Stimulated activated CD4-positive, alpha-beta T cell treated with anti-CD3 and anti-CD28 coated beads, Interleukin-4, amount 100 ng/mL, for 48 hours (primary cell): ENCODE data around the gene SH3TC1.
A peak's percentile ranks its signal among the peaks of the same experiment; 100 is the strongest.

Source experiments
- DNase-seq, 2 donors: peaks; one replicate each; pipeline ENCODE4 v3.0.0-alpha.2; 2020; ENCODE audit warnings: low read depth in 2 of 2

The SH3TC1 gene

DNA sequence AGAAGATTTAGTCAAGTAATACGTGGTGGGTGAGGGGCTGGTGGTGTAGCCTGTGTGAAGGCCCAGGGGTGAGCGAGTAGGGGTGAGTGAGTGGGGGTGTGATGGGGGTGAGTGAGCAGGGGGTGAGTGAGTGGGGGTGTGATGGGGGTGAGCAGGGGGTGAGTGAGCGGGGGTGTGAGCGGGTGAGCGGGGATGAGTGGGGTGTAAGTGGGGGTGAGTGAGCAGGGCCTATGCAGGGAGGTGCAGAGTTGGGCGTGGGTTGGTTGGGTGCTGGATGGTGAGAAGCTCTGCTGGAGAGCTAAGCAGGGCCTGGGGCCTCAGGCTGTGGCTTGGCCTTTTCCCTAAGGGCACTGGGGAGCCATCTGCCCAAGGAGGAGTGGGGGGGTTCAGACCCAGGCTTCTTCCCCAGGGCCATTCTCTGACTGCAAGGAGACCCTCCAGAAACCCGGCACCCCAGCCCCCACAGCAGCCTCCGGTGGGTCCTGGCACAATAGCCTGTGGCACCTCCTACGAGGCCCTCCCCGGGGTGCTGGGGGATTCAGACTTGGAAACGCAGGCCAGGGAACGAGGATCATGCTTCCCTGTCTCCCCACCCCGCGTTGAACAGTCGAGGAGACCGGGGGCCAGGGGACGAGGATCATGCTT is 30.4 kb downstream of the SH3TC1 start:
- DNase-seq = no peak

DNA sequence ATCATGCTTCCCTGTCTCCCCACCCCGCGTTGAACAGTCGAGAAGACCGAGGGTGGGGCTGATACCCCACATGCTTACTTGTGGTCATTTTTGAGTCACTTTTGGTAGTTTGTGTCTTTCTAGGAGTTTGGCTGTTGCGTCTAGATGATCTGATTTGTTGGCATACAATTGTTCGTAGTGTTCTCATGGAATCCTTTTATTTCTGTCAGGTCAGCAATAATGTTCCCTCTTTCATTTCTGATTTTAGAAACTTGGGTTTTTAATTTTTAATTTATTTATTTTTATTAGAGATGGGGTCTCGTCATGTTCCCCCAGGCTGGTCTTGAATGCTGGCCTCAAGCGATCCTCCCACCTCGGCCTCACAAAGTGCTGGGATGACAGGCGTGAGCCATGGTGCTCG is 30.9 kb downstream of the SH3TC1 start:
- DNase-seq = no peak

DNA sequence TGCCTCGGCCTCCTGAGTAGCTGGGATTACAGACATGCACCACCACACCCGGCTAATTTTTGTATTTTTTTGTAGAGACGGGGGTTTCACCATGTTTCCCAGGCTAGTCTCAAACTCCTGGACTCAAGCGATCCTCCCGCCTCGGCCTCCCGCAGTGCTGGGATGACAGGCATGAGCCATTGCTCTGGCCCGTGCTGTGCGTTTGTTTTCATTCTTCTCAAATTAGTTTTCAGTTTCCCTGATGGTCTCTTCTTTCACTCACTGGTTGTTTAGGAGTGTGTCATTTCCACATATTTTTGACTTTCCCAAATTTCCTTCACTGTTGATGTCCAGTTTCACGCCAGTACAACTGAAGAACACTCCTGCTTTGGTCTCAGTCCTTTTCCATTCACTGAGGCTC is 31.8 kb downstream of the SH3TC1 start:
- no peak for DNase-seq

DNA sequence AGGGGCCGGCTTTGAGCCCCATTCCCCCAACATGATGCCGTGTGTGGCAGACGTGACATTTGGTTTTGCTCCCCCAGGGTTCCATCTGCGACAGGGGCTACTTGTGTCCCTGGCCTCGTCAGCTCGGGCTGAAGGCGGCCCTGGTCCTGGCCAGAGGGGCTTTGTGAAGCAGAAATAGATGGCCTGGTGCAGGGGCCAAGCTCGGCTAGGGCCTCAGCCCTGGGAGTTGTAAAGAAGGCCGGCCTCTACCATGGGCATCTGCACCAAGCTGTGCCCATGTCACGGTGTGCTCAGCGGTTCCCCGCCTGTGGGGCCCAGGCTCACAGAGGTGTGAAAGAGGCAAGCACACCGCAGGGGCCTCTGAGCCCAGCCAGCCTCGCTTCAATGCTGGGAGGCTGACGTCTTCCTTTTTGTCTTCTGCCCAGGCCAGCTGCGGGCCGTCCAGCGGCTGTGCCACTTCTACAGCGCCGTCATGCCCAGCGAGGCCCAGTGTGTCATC is 32.5 kb downstream of the SH3TC1 start:
- no peak for DNase-seq

DNA sequence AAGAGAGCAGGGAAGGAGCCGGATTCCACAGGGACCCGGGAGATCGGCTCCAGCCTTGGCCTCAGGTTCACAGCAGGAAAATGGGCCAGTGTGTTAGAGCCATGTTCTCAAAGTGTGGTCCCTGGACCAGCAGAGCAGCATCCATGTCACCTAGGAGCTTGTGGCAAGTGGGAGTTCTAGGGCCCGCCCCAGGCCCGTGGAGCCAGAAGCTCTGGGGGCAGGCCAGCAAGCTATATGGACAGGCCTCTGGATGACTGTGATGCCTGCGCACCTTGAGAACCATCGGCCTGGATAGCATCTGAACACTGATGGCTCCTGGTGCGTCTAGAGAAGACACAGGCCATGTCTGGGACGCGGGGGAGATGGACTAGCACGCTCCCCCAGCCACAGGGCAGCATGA is 33.7 kb downstream of the SH3TC1 start:
- no peak for DNase-seq

DNA sequence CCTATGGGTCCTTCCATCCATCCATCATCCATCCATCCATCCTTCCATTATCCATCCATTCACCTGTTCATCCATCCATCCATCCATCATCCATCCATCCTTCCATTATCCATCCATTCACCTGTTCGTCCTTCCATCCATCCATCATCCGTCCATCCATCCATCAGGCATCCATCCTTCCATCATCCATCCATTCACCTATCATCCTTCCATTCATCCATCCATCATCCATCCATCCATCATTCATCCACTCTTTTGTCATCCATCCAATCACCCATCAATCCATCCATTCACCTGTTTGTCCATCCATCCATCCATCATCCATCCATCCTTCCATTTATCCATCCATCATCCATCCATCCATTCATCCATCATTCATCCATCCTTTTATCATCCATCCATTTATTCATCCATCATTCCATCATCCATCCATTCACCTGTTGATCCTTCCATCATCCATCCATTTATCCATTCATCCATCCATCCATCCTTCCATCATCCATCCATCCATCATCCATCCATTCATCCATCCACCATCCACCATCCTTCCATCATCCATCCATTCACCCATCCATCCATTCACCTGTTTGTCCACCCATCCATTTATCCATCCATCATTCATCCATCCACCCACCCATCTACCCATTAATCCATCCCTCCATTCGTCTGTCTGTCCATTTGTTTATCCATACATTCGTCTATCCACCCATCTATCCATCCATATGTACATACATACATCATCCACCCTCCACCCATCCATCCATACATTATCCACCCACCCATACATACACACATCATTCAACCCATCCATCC is 34.8 kb downstream of the SH3TC1 start:
- DNase-seq = no peak

DNA sequence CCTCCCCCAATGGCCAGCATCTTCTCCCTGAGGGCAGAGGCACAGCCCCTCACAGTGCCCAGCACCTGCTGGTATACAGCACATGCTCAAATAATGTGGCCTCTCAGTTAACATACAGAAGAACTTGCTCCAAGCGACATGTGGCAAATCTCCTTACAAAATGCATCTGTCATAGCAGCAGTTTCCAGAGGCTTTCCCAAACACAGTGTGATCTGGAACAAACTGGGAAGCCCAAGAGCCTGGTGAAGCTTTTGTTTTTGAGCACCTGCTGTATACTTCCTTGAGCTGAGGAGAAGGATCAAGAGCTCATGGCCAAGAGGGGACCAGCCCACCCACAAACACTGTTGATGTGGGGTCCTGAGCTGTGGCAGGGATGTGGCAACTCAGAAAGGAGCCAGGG is 35.6 kb downstream of the SH3TC1 start:
- no peak for DNase-seq

DNA sequence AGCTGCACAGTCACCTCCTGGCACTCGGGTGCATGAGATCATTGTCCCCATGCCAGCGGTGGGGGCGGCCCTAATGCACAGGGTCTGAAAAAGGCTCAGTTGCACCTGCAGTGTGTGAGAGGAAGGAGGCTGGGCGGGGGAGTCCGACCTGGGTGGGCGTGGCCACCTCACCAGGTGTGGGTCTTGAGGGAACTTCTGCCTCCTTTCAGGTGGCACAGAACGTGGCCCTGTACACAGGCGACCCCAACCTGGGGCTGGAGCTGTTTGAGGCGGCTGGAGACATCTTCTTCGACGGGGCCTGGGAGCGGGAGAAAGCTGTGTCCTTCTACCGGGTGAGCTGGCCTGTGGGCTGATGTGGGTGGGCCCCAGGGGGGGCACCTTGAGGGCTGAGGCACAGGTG is 36.1 kb downstream of the SH3TC1 start:
- no peak for DNase-seq

DNA sequence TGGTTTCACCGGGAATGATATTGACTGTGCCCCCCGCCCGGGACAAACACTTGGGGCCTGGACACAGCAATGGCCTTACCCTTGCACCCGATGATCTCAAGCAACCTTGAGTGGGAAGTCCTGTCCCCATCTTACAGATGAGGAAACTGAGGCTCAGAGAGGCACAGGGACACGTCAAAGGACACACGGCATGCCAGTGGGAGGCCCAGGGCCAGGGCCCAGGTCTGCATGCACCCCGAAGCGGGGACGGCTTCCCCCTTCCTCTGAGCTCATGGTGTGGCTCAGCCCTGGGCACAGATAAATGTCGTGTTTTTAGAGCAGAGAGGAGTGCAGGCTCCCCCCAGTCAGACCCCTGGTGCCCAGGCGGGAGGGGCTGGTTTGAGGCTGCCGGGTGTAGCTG is 36.6 kb downstream of the SH3TC1 start:
- DNase-seq = no peak

DNA sequence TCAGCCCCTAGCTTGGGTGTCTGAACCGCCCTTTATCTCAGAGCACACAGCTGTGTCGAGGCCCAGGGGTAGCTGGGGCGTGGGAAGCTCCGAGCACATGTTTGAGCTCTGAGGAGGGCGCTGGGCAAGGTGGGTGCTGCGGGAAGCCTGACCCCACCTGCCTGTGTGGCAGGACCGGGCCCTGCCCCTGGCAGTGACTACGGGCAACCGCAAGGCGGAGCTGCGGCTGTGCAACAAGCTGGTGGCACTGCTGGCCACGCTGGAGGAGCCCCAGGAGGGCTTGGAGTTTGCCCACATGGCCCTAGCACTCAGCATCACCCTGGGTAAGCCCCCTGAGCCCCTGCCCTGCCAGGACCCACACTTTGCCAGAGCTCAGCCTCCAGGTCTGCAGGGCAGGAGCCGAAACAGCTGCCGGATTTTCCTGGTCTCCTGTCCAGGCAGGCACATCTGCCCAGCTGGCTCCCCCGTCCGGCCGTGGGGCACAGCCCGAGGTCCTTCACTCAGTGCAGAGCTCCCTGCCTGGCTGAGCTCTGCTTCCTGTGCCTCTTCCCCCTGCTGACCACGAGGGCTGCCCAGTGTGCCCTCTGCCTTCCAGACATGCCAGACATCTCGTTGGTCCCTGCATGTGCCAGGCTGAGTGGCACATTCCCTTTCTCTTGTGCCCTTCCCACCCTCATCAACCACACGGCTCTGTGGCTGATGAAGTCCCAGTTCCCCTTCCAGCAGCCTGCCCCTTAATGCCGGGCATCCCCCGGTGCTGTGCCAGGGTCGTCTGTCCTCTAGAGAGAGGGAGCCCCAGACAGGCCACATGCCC is 37.2 kb downstream of the SH3TC1 start:
- DNase-seq = no peak

DNA sequence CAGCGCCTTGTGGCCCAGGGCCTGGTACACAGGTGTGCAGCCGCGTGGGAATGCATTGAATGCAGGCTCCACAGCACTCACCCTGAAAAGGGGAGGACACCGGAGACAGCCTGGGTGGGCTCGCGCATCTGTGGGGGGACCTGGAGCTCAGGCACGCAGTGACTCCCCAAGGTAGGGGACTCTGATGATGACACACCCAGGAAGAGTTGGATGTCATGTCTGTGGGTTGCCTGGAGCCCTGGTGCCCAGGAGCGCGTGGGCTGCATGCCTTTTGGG is 37.8 kb downstream of the SH3TC1 start:
- no peak for DNase-seq

DNA sequence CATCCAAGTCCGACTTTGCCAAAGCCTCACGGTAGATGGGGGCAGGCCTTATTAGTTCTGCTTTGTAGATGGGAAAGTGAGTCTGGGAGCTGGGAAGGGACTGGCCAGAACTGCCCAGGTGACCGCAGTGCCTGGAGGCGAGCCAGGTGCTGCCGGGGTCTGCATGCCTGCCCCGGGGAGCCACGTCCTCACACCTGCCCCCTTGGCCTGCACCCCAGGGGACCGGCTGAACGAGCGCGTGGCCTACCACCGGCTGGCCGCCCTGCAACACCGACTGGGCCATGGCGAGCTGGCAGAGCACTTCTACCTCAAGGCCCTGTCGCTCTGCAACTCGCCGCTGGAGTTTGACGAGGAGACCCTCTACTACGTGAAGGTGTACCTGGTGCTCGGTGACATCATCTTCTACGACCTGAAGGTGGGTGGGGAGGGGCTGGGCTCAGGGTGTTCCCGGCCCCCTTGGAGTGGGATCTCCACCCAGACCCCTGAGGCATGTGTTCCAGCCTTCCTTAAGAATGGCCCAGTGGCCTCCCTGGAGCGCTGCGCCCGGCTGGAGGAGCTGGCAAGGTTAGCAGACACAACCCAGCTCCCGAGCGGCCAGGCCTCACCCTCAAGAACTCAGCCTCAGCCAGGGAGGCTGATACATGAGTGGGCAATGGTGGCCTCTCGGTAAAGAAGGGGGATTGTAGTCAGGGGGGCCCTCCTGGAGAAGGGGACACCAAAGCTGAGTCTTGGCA is 38.3 kb downstream of the SH3TC1 start:
- DNase-seq = no peak

DNA sequence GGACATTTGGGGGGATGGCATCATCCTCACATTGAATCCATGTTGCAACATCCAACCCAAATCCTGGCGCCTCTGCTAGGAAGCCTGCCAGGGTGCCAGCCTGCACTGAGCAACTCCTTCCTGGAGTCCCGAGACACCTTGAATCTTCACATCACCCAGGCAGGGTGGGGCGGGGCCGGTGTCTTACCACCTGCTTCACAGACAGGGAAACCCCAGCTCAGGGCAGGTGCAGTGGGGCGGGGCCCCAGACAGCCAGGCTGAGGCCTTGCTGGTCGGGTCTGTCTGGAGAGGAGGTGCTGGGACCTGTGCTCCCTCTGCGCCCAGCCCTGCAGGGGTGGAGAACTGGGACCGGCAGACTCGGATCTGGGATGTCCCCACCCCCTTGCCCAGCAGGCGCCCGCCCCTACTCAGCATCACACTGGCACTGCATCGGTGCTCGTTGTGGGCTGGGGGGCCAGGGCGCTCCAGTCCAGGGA is 39.0 kb downstream of the SH3TC1 start:
- no peak for DNase-seq

DNA sequence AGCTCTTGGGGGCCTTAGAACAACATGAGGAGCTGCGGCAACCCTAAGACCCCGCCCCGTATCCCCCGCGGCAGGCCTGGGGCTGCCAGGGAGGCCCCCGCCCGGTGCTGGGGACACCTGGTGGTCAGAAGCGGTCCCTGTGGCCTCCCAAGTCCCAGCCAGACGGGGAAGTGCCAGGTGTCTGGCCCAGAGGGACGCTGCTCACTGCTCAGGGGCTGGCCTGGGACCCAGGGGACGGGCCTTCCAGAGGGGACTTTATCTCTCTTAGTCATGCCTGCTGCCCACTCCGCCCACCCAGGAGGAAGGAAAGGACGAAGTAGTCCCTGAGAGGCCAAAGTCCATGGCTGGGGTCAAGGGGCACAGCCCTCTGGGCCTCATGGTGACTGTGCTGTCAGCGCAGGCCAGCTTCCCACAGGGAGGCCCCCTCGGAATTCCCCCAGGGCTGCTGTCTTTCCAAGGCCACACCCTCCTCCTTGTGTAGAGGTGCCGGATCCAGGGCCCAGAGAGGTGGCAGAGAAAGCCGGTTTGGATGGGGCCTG is 39.5 kb downstream of the SH3TC1 start:
- DNase-seq = no peak

DNA sequence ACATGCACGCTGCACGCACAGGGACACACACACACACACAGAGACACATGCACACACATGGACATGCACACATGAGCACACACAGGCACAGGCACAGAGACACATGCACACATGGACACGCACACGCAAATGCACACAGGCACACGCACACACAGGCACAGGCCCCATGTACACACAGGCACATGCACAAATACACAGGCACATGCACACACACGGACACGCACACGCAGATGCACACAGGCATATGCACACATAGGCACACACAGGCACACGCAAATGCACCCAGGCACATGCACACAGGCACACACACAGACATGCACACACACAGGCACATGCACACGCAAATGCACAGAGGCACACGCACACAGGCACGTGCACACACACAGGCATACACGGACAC is 40.1 kb downstream of the SH3TC1 start:
- no peak for DNase-seq

DNA sequence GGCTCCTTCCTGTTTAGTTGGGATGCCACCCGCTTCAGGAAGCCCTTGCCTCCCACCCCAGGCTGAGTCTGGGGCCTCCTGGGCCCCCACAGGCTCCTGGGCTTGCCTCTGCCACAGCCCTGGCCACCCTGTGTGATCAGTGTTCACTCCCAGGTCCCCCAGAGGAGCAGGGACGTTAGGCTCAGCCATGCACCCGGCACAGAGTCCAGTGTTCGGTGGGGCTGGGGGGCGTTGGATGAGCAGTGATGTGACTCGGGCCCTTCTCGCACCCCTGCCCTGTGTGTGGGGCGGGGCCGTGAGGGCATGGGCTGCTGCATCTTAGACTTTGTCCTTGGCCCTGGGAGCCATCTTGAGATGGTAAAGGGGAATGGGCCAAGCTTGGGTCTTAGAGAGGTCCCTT is 40.6 kb downstream of the SH3TC1 start:
- no peak for DNase-seq

DNA sequence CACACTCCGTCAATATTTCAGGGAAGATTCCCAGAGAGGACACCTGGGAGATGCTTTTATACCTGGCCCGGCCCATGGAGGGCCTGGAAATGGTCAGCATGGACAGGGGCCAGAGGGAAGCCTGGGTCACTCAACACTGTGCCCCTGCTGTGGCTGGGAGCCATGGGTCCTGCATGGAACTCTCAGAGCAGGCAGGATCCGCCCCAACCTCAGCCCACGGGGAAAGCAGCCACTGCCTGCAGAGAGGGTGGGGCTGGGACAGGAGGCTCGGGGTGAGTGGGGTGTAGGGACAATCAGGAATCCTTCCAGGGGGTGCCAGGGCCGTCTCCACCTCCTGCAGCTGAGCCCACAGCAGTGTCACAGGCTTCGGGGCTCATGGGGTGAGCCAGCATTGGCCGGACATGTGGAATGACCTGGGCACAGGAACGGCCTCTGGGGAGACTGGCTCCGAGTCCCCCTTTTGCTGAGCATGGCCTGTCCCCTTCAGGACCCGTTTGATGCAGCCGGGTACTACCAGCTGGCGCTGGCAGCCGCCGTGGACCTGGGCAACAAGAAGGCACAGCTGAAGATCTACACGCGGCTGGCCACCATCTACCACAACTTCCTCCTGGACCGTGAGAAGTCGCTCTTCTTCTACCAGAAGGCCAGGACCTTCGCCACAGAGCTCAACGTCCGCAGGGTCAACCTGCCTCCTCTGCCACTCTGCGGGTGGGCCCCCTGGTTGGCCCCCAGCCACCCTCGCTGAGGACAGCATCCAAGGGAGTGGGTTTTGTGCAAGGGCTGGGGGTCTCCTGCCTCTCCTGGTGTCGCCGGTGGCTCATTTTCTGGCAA is 41.3 kb downstream of the SH3TC1 start:
- DNase-seq = no peak

DNA sequence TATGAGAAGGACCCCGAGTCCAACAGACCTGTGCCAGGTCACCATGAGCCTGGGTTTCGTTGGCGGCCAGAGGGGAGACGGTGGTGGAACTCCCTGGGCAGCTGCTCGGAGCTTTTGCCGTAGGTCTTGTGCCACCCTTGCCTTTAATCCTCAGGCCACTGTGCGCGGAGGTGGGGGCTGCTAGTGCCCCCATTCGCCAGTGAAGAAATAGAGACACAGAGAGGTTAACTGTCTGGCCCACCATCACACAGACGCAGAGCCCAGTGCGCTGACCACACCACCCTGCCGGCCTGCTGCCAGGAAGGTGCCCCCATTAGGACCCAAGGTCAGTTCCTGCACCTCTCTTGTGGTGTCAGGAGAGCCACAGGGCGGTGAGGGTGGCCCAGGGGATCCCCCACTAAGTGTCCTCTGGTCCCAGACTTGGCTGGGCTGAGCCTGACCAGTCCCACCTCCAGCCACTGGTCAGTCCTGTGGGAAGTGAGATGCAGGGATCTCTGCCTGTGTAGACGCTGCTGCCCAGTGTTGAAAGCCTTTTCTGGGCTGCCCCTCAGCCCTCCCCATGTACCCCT is 42.2 kb downstream of the SH3TC1 start:
- DNase-seq = no peak

DNA sequence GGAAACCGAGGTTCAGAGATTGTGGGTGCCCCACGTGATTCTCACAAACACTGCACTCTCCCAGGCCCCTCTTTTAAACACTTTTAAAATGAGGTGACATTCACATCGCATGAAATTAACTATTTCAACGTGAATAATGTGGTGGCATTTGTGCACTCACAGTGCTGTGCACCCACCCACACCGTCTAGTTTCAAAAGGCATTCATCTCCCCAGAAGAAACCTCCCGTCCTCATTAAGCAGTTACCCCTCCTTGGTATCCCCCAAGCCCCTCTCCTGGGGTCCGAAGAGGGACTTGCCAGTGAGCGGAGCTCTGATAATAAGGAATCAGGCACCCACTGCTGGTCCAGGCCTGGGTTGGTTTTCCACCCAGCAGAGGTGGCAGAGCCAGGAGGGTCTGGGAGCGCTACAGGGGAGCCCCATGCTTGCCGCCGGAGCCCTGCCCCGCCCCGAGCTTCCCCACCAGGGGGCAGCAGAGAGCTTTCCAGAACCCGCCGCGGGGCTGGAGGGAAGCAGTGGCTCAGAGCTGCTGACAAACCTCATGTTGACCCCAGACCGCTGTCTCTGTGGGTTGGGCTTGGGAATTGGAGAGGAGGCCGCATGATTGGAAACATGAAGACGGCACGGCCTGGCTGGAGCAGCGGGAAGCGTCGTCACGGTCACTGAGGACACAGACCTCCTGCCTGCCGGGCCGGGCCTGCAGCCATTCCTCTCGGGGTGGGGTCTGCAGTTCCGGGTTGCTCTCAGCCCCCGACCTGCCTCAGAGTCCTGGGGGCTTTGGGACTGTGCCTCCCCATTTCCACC is 43.0 kb downstream of the SH3TC1 start:
- peak; percentile 69 to 92 for DNase-seq
